Activated T-helper 1 cell treated with anti-CD3 and anti-CD28 coated beads, Interleukin-12 subunit alpha, Interleukin-12 subunit beta, Interleukin-2, Interleukin-4 antibody, amounts not matched to agents 30 ng/mL and 10 ng/mL and 1 ng/mL, durations not matched to agents 14 hours and 24 hours and 36 hours (primary cell): ENCODE data around the gene PACRG. TPM values are rescaled to one million over a fixed set of nuclear protein-coding genes. Genes with fewer than 3 reads are reported as not detected.

Source experiments
- DNase-seq: peaks from one replicate; pipeline ENCODE4 v3.0.0; 2021; ENCODE audit warnings: low spot score
- H3K27ac Mint-ChIP-seq: one replicate; pipeline ENCODE4 v1.8.0; 2021; ENCODE audit warnings: mild to moderate bottlenecking, mixed read lengths
- H3K27me3 Mint-ChIP-seq: one replicate; pipeline ENCODE4 v1.8.0; 2022; ENCODE audit warnings: mild to moderate bottlenecking, moderate library complexity, mixed read lengths; ENCODE audit not compliant: insufficient read depth
- H3K36me3 Mint-ChIP-seq: one replicate; pipeline ENCODE4 v1.8.0; 2021; ENCODE audit warnings: low read depth, mixed read lengths
- H3K4me1 Mint-ChIP-seq: one replicate; pipeline ENCODE4 v1.8.0; 2021; ENCODE audit warnings: low read depth, mixed read lengths
- H3K4me3 Mint-ChIP-seq: one replicate; pipeline ENCODE4 v1.8.0; 2021; ENCODE audit warnings: mild to moderate bottlenecking, moderate library complexity, mixed read lengths
- H3K9me3 Mint-ChIP-seq: one replicate; pipeline ENCODE4 v1.8.0; 2021; ENCODE audit warnings: mixed read lengths
- intact Hi-C: fragments of 100-400 bp; cut with micrococcal nuclease; formaldehyde crosslinking; loops from one replicate; pipeline ENCODE4 v1.15.1; 2024
- total RNA-seq: library from RNA; stranded (reverse); gene quantifications from 2 replicates; pipeline ENCODE4 v1.2.3, GENCODE V29; 2022

Gene PACRG
- total RNA-seq, 1 donor from 2014 or later, result 0.36 TPM

- H3K27ac Mint-ChIP-seq, result no peak overlapping the region
- intact Hi-C loops, result no loop called here
- DNase-seq, result no peak
- no peaks in the 10 kb centered on the region for H3K27me3 Mint-ChIP-seq
- H3K4me1 Mint-ChIP-seq, result no peaks in the 10 kb centered on the region
- no peak overlapping the region for H3K4me3 Mint-ChIP-seq
- H3K36me3 Mint-ChIP-seq, result no peaks in the 10 kb centered on the region
- H3K9me3 Mint-ChIP-seq, result peaks cover 21% of the 10 kb centered on the region
These were observed 215.1 kb downstream of the PACRG start for GRCh38 chr6:162942866-162943265.

GRCh38 chr6:162943369-162943768 is 215.6 kb downstream of the PACRG start:
- DNase-seq, result no peak
- Mint-ChIP-seq H3K27ac (no peak overlapping the region), H3K27me3 (no peaks in the 10 kb centered on the region), H3K36me3 (no peaks in the 10 kb centered on the region), H3K9me3 (peaks cover 21% of the 10 kb centered on the region), H3K4me3 (no peak overlapping the region), H3K4me1 (no peaks in the 10 kb centered on the region)
- intact Hi-C loops, result no loop called here

- no peak for DNase-seq
- Mint-ChIP-seq H3K9me3 (peaks cover 4% of the 10 kb centered on the region), H3K27me3 (no peaks in the 10 kb centered on the region), H3K27ac (no peak overlapping the region), H3K4me3 (no peak overlapping the region), H3K36me3 (no peaks in the 10 kb centered on the region), H3K4me1 (no peaks in the 10 kb centered on the region)
- intact Hi-C loops, result no loop called here
These were observed 223.5 kb downstream of the PACRG start for GRCh38 chr6:162951164-162951743.

GRCh38 chr6:162952423-162952822 is 224.6 kb downstream of the PACRG start:
- Mint-ChIP-seq H3K36me3 (no peaks in the 10 kb centered on the region), H3K4me1 (no peaks in the 10 kb centered on the region), H3K4me3 (no peak overlapping the region), H3K27me3 (no peaks in the 10 kb centered on the region), H3K27ac (no peak overlapping the region), H3K9me3 (peaks cover 4% of the 10 kb centered on the region)
- no peak for DNase-seq
- intact Hi-C loops, result no loop called here

GRCh38 chr6:162957062-162957461 is 229.3 kb downstream of the PACRG start:
- Mint-ChIP-seq H3K36me3 (no peaks in the 10 kb centered on the region), H3K4me3 (no peak overlapping the region), H3K4me1 (no peaks in the 10 kb centered on the region), H3K27ac (no peak overlapping the region), H3K27me3 (no peaks in the 10 kb centered on the region), H3K9me3 (peaks cover 6% of the 10 kb centered on the region)
- intact Hi-C loops, result no loop called here
- no peak for DNase-seq

- no peaks in the 10 kb centered on the region for H3K27me3 Mint-ChIP-seq
- intact Hi-C loops, result no loop called here
- peaks cover 3% of the 10 kb centered on the region for H3K9me3 Mint-ChIP-seq
- H3K4me1 Mint-ChIP-seq, result no peaks in the 10 kb centered on the region
- H3K36me3 Mint-ChIP-seq, result no peaks in the 10 kb centered on the region
- no peak for DNase-seq
- H3K27ac Mint-ChIP-seq, result no peak overlapping the region
- no peak overlapping the region for H3K4me3 Mint-ChIP-seq
These were observed 233.1 kb downstream of the PACRG start for GRCh38 chr6:162960679-162961457.

- Mint-ChIP-seq H3K9me3 (peaks cover 3% of the 10 kb centered on the region), H3K27me3 (no peaks in the 10 kb centered on the region), H3K4me1 (no peaks in the 10 kb centered on the region), H3K27ac (no peak overlapping the region), H3K4me3 (no peak overlapping the region), H3K36me3 (no peaks in the 10 kb centered on the region)
- intact Hi-C loops, result no loop called here
- no peak for DNase-seq
These were observed 234.3 kb downstream of the PACRG start for GRCh38 chr6:162962093-162962492.

- H3K9me3 Mint-ChIP-seq, result peaks cover 9% of the 10 kb centered on the region
- H3K27me3 Mint-ChIP-seq, result no peaks in the 10 kb centered on the region
- H3K4me3 Mint-ChIP-seq, result no peak overlapping the region
- H3K4me1 Mint-ChIP-seq, result no peaks in the 10 kb centered on the region
- DNase-seq, result no peak
- H3K36me3 Mint-ChIP-seq, result no peaks in the 10 kb centered on the region
- no peak overlapping the region for H3K27ac Mint-ChIP-seq
- intact Hi-C loops, result no loop called here
These were observed 236.1 kb downstream of the PACRG start for GRCh38 chr6:162963861-162964260.

GRCh38 chr6:162964488-162965140 is 236.8 kb downstream of the PACRG start:
- Mint-ChIP-seq H3K4me1 (no peaks in the 10 kb centered on the region), H3K9me3 (peaks cover 14% of the 10 kb centered on the region), H3K36me3 (no peaks in the 10 kb centered on the region), H3K4me3 (no peak overlapping the region), H3K27ac (no peak overlapping the region), H3K27me3 (no peaks in the 10 kb centered on the region)
- DNase-seq, result no peak
- intact Hi-C loops, result no loop called here

GRCh38 chr6:162965366-162965765 is 237.6 kb downstream of the PACRG start:
- intact Hi-C loops, result no loop called here
- Mint-ChIP-seq H3K27me3 (no peaks in the 10 kb centered on the region), H3K36me3 (no peaks in the 10 kb centered on the region), H3K9me3 (peaks cover 14% of the 10 kb centered on the region), H3K27ac (no peak overlapping the region), H3K4me1 (no peaks in the 10 kb centered on the region), H3K4me3 (no peak overlapping the region)
- no peak for DNase-seq

GRCh38 chr6:162970246-162970645 is 242.5 kb downstream of the PACRG start:
- no peaks in the 10 kb centered on the region for H3K27me3 Mint-ChIP-seq
- H3K4me3 Mint-ChIP-seq, result no peak overlapping the region
- DNase-seq, result no peak
- intact Hi-C loops, result no loop called here
- no peak overlapping the region for H3K27ac Mint-ChIP-seq
- H3K4me1 Mint-ChIP-seq, result no peaks in the 10 kb centered on the region
- H3K9me3 Mint-ChIP-seq, result peaks cover 21% of the 10 kb centered on the region
- H3K36me3 Mint-ChIP-seq, result no peaks in the 10 kb centered on the region

GRCh38 chr6:162971356-162971755 is 243.6 kb downstream of the PACRG start:
- H3K4me1 Mint-ChIP-seq, result no peaks in the 10 kb centered on the region
- intact Hi-C loops, result no loop called here
- H3K27ac Mint-ChIP-seq, result no peak overlapping the region
- H3K36me3 Mint-ChIP-seq, result no peaks in the 10 kb centered on the region
- no peak overlapping the region for H3K4me3 Mint-ChIP-seq
- no peaks in the 10 kb centered on the region for H3K27me3 Mint-ChIP-seq
- peaks cover 21% of the 10 kb centered on the region for H3K9me3 Mint-ChIP-seq
- no peak for DNase-seq

- Mint-ChIP-seq H3K4me1 (no peaks in the 10 kb centered on the region), H3K9me3 (peaks cover 17% of the 10 kb centered on the region), H3K27ac (no peak overlapping the region), H3K36me3 (no peaks in the 10 kb centered on the region), H3K4me3 (no peak overlapping the region), H3K27me3 (no peaks in the 10 kb centered on the region)
- no peak for DNase-seq
- intact Hi-C loops, result no loop called here
These were observed 245.5 kb downstream of the PACRG start for GRCh38 chr6:162973151-162973872.
